ENCODE data around the gene CTNS. TPM values are rescaled to one million over a fixed set of nuclear protein-coding genes. Genes with fewer than 3 reads are reported as not detected.

CTNS gene
- total and polyA plus RNA-seq, 2 of the 13 experiments (the other 11 are each of a cell fraction or from before 2014, with no cell fraction given), result 9.5 to 13.7 TPM

DNA sequence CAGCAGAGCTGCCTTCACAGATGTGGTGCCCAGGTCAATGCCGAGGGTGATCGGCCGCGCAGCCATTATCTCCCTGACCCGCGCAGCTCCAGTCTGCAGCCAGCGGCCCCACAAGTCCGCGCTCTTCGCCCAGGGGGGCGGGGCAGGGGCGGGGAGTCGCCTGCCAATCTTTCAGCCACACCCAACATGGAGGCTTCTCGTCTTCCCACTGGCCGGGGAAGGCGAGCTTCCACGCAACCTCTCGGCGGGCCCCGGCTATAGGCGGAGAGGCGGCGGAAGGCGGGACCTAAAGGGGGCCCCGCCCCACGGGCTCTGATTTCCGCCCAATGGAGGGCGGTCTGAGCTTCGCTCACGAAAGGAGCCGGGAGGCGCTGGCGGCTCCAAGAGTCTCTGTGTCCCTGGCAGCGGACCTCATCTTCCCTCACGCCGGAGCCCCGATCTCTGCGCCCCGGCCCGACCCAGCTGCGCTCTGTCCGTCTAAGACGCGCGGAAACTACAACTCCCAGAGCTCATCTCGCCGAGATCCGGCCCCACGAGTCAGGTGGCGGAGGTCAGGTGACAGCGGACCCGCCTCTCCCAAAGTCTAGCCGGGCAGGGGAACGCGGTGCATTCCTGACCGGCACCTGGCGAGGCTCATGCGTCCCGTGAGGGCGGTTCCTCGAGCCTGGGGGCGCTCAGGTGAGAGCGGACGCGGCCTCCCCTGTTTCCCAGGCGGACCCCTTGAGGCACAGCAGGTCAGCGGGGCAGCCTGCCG lies at the start of gene CTNS, which contains the start of gene SHPK (continued):
- TF ChIP-seq ZNF569 (CRISPR knock-in tag; IDR thresholded peaks at IDR 0.05; ENCODE audit: borderline replicate concordance) (0 out of 2 replicates have a peak, but pooled peaks have one; percentile 35), SP4 (CRISPR knock-in tag; IDR thresholded peaks at IDR 0.05) (peak; percentile 97), ZNF570 (CRISPR knock-in tag; IDR thresholded peaks at IDR 0.05; ENCODE audit: borderline replicate concordance) (no peak), MEIS2 (CRISPR knock-in tag; IDR thresholded peaks at IDR 0.05) (peak; percentile 73), ZNF704 (CRISPR knock-in tag; IDR thresholded peaks at IDR 0.05; ENCODE audit: borderline replicate concordance) (no peak), PLSCR1 (CRISPR knock-in tag; IDR thresholded peaks at IDR 0.05; ENCODE audit: borderline replicate concordance) (no peak), DMAP1 (CRISPR knock-in tag; IDR thresholded peaks at IDR 0.05) (peak; percentile 66), MTA3 (CRISPR knock-in tag; IDR thresholded peaks at IDR 0.05) (no peak), KLF15 (CRISPR knock-in tag; IDR thresholded peaks at IDR 0.05; ENCODE audit: borderline replicate concordance) (0 out of 2 replicates have a peak, but pooled peaks have one; percentile 30), CBX5 (CRISPR knock-in tag; IDR thresholded peaks at IDR 0.05; ENCODE audit: borderline replicate concordance) (no peak; the same call in 1 of the 2 replicates), ZNF234 (CRISPR knock-in tag; conservative IDR thresholded peaks at IDR 0.05) (no peak), SP2 (CRISPR knock-in tag; IDR thresholded peaks at IDR 0.05) (peak; percentile 88), ARNT (IDR thresholded peaks at IDR 0.05) (no peak), KDM5A (IDR thresholded peaks at IDR 0.05; ENCODE audit: borderline replicate concordance, low read length) (peak; percentile 92; the same call in 1 of the 2 replicates), NCOA2 (CRISPR knock-in tag; IDR thresholded peaks at IDR 0.05) (peak; percentile 9; the same call in 1 of the 2 replicates), ZBTB38 (CRISPR knock-in tag; IDR thresholded peaks at IDR 0.05) (peak; percentile 49; the same call in 1 of the 2 replicates), ZC3H13 (CRISPR knock-in tag; IDR thresholded peaks at IDR 0.05) (no peak), SRSF1 (optimal IDR thresholded peaks at IDR 0.05; ENCODE audit: low read depth, low read length) (peak; percentile 37), ZNF317 (CRISPR knock-in tag; IDR thresholded peaks at IDR 0.05) (peak; percentile 82), ZNF207 (IDR thresholded peaks at IDR 0.05; ENCODE audit: borderline replicate concordance) (no peak)
- TF ChIP-seq, protein P1, sequence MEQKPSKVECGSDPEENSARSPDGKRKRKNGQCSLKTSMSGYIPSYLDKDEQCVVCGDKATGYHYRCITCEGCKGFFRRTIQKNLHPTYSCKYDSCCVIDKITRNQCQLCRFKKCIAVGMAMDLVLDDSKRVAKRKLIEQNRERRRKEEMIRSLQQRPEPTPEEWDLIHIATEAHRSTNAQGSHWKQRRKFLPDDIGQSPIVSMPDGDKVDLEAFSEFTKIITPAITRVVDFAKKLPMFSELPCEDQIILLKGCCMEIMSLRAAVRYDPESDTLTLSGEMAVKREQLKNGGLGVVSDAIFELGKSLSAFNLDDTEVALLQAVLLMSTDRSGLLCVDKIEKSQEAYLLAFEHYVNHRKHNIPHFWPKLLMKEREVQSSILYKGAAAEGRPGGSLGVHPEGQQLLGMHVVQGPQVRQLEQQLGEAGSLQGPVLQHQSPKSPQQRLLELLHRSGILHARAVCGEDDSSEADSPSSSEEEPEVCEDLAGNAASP (CRISPR knock-in tag; IDR thresholded peaks at IDR 0.05; ENCODE audit: borderline replicate concordance), result peak; percentile 13; the same call in 1 of the 2 replicates
- TF ChIP-seq, protein P2, sequence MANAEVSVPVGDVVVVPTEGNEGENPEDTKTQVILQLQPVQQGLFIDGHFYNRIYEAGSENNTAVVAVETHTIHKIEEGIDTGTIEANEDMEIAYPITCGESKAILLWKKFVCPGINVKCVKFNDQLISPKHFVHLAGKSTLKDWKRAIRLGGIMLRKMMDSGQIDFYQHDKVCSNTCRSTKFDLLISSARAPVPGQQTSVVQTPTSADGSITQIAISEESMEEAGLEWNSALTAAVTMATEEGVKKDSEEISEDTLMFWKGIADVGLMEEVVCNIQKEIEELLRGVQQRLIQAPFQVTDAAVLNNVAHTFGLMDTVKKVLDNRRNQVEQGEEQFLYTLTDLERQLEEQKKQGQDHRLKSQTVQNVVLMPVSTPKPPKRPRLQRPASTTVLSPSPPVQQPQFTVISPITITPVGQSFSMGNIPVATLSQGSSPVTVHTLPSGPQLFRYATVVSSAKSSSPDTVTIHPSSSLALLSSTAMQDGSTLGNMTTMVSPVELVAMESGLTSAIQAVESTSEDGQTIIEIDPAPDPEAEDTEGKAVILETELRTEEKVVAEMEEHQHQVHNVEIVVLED (CRISPR knock-in tag; IDR thresholded peaks at IDR 0.05; ENCODE audit: borderline replicate concordance), result peak; percentile 65

Data from HepG2 (cell line).